ENCODE results near the gene TMEM183A.
"Not testable (repeated sequence)": the region's sequence is repeated elsewhere in the genome, so short reads cannot be mapped to it uniquely, and the experiment has no call there.

Gene TMEM183A, protein sequence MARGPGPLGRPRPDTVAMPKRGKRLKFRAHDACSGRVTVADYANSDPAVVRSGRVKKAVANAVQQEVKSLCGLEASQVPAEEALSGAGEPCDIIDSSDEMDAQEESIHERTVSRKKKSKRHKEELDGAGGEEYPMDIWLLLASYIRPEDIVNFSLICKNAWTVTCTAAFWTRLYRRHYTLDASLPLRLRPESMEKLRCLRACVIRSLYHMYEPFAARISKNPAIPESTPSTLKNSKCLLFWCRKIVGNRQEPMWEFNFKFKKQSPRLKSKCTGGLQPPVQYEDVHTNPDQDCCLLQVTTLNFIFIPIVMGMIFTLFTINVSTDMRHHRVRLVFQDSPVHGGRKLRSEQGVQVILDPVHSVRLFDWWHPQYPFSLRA

GRCh38 chr1:203006948-203007871, at the start of gene TMEM183A:
Gene TMEM183A (plus strand): TSS chr1:203007374. CDS start chr1:203007466, 92 bp downstream.
- peak; percentile 97 for DNase-seq

DNA sequence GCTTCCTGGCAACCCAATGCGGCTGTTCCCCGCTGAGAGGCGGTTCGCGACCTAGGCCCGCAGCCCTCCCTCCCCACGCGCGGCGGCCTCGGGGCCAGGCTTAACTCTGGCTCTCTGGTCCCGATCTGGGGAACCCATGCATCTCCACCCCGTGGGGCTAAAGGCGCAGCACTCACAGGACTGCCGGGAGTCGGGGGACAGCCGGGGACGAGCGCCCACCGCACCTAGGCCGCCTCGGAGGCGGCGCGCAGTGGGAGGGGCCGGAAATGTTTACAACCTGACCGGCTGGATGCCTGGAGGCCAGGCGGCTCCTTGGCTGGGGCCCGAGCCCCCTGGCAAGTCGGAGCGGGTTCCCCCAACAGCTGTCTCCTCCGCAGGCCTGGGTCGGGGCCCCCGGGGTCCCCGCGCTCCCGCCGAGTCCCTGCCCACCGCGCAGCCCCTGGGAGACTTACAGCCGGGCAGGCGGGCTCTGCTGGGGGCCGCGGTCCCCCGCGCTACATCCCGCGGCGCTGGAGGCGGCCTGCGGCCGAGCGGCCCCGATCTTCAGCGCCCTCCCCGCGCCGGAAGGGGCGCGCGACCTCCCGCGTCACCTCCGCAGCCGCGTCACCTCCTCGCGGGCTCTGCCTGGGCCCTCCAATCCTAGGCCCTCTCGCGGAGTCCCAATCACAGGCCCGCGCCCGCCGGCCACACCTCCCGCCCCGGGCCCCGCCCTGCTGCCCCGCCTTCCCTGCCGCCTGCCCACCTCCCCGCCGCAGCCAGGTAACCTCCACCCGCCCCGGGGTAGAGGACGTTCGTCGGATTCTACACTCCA, 49.2 kb upstream of the TMEM183A start, which contains the start of gene ADIPOR1:
TSS of gene ADIPOR1 (minus strand) at position 580 of the 811 bp plus-strand sequence. CDS start 7,242 bp downstream, outside the sequence.
- DNase-seq: peak; percentile 93

DNA sequence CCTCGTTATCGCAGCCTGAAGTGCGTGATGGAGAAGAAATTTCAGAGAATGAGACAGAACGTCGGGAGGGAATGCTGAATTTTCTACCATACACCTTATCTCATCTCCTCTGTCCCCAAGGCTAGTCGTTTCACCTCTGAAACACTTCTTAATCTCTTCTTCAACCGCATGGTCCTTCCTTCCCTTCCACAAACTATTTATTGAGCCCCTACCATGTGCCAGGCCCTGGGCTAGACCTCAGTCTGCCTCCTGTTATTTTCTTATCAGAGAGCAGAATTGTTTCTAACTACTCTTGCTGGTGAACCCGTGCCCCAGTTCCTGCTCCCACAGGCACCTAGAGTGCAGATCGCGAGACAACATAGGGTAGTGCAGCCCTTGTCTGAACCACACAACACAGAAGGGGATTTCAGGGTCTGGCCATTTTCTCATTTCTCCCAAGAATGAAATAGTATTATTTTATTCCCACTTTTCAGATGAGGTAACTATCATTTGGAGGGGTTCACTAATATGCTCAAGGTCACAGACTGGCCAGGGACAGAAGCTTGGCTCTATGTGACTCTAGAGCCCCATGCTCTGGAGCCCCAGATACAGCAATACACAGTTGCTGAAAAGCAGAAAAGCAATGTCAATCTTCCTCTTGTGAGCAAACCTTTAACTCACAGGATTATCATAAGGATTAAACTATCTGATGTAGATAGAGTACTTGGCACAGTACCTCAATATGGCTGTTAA, 48.5 kb upstream of the TMEM183A start:
- no peak for DNase-seq

DNA sequence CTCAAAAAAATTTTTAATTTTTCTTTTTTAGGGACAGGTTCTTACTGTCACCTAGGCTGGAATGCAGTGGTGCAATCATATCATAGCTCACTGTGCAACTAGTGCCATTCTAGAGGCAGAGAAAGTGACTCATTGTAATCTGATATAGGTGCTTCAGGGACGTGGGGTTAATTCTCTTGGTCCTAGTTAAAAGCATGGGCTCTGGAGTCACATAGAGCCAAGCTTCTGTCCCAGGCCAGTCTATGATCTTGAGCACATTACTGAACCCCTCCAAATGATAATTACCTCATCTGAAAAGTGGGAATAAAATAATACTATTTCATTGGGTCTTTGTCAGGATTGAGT, 47.9 kb upstream of the TMEM183A start:
- no peak for DNase-seq

- DNase-seq: peak; percentile 25
Measured at GRCh38 chr1:202961220-202961880, 45.8 kb upstream of the TMEM183A start.

- DNase-seq: peak; percentile 60
Measured at GRCh38 chr1:202964791-202965410, 42.3 kb upstream of the TMEM183A start.

- DNase-seq: no peak
Measured at GRCh38 chr1:202965422-202965821, 41.8 kb upstream of the TMEM183A start.

GRCh38 chr1:202966006-202966898, 40.9 kb upstream of the TMEM183A start:
- no peak for DNase-seq

- DNase-seq: no peak
Measured at GRCh38 chr1:202967684-202968281, 39.4 kb upstream of the TMEM183A start.

- DNase-seq: no peak
Measured at GRCh38 chr1:202968351-202968750, 38.8 kb upstream of the TMEM183A start.

- DNase-seq: peak; percentile 35
Measured at GRCh38 chr1:202968895-202969295, 38.3 kb upstream of the TMEM183A start.

- DNase-seq: no peak
Measured at GRCh38 chr1:202972046-202972445, 35.1 kb upstream of the TMEM183A start.

- no peak for DNase-seq
Measured at GRCh38 chr1:202974856-202975255, 32.3 kb upstream of the TMEM183A start.

GRCh38 chr1:202976633-202977032, 30.5 kb upstream of the TMEM183A start:
- DNase-seq: no peak

DNA sequence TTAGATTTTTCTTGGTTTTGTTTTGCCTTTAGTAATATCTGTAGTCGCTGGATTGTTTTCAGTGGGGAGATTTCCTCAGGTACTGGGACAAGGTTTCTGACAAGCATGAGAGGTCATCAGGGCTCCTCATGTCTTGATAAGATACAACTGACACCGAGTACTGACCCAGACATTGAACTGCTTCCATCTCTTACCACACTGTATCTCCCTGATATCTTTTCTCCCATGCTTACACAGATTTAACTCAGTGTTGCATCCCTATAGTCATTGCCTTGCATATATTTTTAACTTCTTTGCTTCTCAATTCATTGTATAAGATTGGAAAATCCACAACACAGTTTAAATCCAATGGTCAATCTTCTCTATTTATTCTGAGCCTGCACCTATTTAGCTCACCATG, 27.7 kb upstream of the TMEM183A start:
- no peak for DNase-seq

DNA sequence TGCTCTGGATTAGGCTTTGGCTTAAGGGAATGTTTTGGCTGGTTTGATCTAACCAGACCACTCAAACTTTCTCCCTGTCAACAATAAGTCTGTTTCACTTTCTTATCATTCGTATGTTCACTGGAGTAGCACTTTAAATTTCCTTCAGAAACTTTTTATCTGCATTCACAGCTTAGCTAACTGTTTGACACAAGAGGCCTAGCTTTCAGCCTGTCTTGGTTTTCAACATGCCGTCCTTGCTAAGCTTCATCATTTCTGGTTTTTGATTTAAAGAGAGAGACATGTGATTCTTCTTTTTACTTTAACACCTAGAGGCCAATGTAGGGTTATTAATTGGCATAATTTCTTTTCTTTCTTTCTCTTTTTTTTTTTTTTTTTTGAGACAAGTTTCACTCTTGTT, 25.2 kb upstream of the TMEM183A start:
- DNase-seq: no peak

DNA sequence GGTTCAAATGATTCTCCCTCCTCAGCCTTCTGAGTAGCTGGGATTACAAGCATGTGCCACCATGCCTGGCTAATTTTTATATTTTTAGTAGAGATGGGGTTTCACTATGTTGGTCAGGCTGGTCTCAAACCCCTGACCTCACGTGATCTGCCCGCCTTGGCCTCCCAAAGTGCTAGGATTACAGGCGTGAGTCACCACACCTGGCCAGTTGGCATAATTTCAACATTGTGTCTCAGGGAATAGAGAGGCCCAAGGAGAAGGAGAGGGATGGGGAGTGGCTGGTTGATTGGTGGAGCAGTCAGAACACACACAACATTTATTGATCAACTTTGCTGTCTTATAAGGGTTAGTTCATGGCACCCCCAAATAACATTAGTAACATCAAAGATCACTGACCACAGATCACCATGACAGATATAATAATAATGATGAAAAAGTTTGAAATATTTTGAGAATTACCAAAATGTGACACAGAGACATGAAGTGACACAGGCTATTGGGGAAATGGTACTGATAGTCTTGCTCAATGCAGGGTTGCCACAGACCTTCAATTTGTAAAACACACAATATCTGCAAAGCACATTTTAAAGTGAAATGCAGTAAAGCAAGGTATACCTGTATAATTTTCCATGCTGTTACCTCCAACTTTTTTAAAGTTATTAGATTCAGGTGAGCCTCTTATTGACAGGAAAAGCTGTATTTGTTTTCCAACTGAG, 24.3 kb upstream of the TMEM183A start:
- DNase-seq: no peak

GRCh38 chr1:202986120-202986519, 21.1 kb upstream of the TMEM183A start:
- not testable (repeated sequence) for DNase-seq

- no peak for DNase-seq
Measured at GRCh38 chr1:202987255-202987654, 19.9 kb upstream of the TMEM183A start.

All from right hindlimb (tissue), 1 donor.